ENCODE results near the gene TEX22. TPM values are rescaled to one million over a fixed set of nuclear protein-coding genes. Genes with fewer than 3 reads are reported as not detected.

The TEX22 gene
- total and polyA plus RNA-seq, 2 donors (not counting 1 experiment from before 2014, with no cell fraction given), result 0.05 to 0.33 TPM

GRCh38 chr14:105377555-105378182 is 20.7 kb upstream of the TEX22 start:
- no peak for DNase-seq (ENCODE audit: low read depth in 2 of 2)
- no peak overlapping the region for H3K4me2 ChIP-seq (ENCODE audit: extremely low read depth, insufficient read depth, low read length)

DNA sequence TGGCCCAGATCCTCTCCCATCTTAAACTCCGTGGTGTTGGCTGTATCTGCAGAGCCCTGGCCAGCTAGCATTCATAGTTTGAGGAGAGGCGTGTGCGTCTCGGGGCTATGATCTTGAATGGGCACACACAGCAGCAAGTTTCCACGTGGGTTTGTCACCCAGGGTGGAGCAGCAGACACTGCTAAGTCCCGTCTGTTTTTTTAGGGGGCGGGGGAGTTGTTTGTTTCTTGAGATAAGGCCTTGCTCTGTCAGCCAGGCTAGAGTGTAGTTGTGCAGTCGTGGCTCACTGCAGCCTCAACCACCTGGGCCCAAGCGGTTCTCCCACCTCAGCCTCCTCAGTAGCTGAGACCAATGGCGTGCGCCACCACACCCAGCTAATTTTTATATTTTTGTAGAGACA is 20.1 kb upstream of the TEX22 start:
- Histone ChIP-seq H3K36me3 (ENCODE audit: control insufficient read depth, insufficient read depth, low read length) (peaks cover 3% of the 10 kb centered on the region), H3K27ac (ENCODE audit: insufficient read depth, low read length) (no peak overlapping the region), H3K27me3 (ENCODE audit: control insufficient read depth, insufficient read depth, low read length) (no peaks in the 10 kb centered on the region), H3K4me3 (replicated peaks in 1 of 4; ENCODE audit: control extremely low read depth in 1 of 4, insufficient read depth in 1 of 4, low read depth in 3 of 4, low read length in 4 of 4) (no peak overlapping the region), H3K4me1 (ENCODE audit: control insufficient read depth, extremely low read depth, insufficient read depth, low read length) (no peaks in the 10 kb centered on the region), H2AFZ (ENCODE audit: low read length) (no peak overlapping the region), H3K4me2 (ENCODE audit: extremely low read depth, insufficient read depth, low read length) (no peak overlapping the region), H4K20me1 (ENCODE audit: control insufficient read depth, extremely low read depth, insufficient read depth, low read length) (no peaks in the 10 kb centered on the region), H3K79me2 (ENCODE audit: control insufficient read depth, insufficient read depth, low read length) (no peaks in the 10 kb centered on the region), H3K9ac (ENCODE audit: insufficient read depth, low read length) (no peak overlapping the region), H3K9me3 (ENCODE audit: control insufficient read depth, insufficient read depth, low read depth, low read length) (no peaks in the 10 kb centered on the region)
- DNase-seq (ENCODE audit: low read depth in 2 of 2), result no peak
- no peak for TF ChIP-seq EZH2 (IDR thresholded peaks at IDR 0.05; ENCODE audit: low read length, missing control alignments)
- TF ChIP-seq, protein P1, sequence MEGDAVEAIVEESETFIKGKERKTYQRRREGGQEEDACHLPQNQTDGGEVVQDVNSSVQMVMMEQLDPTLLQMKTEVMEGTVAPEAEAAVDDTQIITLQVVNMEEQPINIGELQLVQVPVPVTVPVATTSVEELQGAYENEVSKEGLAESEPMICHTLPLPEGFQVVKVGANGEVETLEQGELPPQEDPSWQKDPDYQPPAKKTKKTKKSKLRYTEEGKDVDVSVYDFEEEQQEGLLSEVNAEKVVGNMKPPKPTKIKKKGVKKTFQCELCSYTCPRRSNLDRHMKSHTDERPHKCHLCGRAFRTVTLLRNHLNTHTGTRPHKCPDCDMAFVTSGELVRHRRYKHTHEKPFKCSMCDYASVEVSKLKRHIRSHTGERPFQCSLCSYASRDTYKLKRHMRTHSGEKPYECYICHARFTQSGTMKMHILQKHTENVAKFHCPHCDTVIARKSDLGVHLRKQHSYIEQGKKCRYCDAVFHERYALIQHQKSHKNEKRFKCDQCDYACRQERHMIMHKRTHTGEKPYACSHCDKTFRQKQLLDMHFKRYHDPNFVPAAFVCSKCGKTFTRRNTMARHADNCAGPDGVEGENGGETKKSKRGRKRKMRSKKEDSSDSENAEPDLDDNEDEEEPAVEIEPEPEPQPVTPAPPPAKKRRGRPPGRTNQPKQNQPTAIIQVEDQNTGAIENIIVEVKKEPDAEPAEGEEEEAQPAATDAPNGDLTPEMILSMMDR (conservative IDR thresholded peaks at IDR 0.05 in 1 of 2, IDR thresholded peaks at IDR 0.05 in 1 of 2; ENCODE audit: low read depth in 1 of 2, low read length in 2 of 2), result no peak

More at GRCh38 chr14:105377555-105378182, 20.7 kb upstream of the TEX22 start:
- Histone ChIP-seq H3K4me1 (ENCODE audit: control insufficient read depth, extremely low read depth, insufficient read depth, low read length) (no peaks in the 10 kb centered on the region), H3K27me3 (ENCODE audit: control insufficient read depth, insufficient read depth, low read length) (no peaks in the 10 kb centered on the region), H3K27ac (ENCODE audit: insufficient read depth, low read length) (no peak overlapping the region), H3K4me3 (replicated peaks in 1 of 4; ENCODE audit: control extremely low read depth in 1 of 4, insufficient read depth in 1 of 4, low read depth in 3 of 4, low read length in 4 of 4) (no peak overlapping the region), H3K79me2 (ENCODE audit: control insufficient read depth, insufficient read depth, low read length) (no peaks in the 10 kb centered on the region), H3K9ac (ENCODE audit: insufficient read depth, low read length) (no peak overlapping the region), H3K36me3 (ENCODE audit: control insufficient read depth, insufficient read depth, low read length) (peaks cover 2% of the 10 kb centered on the region), H4K20me1 (ENCODE audit: control insufficient read depth, extremely low read depth, insufficient read depth, low read length) (no peaks in the 10 kb centered on the region), H2AFZ (ENCODE audit: low read length) (no peak overlapping the region), H3K9me3 (ENCODE audit: control insufficient read depth, insufficient read depth, low read depth, low read length) (no peaks in the 10 kb centered on the region)
- TF ChIP-seq EZH2 (IDR thresholded peaks at IDR 0.05; ENCODE audit: low read length, missing control alignments), result no peak
- TF ChIP-seq, protein P1 (conservative IDR thresholded peaks at IDR 0.05 in 1 of 2, IDR thresholded peaks at IDR 0.05 in 1 of 2; ENCODE audit: low read depth in 1 of 2, low read length in 2 of 2), result no peak

DNA sequence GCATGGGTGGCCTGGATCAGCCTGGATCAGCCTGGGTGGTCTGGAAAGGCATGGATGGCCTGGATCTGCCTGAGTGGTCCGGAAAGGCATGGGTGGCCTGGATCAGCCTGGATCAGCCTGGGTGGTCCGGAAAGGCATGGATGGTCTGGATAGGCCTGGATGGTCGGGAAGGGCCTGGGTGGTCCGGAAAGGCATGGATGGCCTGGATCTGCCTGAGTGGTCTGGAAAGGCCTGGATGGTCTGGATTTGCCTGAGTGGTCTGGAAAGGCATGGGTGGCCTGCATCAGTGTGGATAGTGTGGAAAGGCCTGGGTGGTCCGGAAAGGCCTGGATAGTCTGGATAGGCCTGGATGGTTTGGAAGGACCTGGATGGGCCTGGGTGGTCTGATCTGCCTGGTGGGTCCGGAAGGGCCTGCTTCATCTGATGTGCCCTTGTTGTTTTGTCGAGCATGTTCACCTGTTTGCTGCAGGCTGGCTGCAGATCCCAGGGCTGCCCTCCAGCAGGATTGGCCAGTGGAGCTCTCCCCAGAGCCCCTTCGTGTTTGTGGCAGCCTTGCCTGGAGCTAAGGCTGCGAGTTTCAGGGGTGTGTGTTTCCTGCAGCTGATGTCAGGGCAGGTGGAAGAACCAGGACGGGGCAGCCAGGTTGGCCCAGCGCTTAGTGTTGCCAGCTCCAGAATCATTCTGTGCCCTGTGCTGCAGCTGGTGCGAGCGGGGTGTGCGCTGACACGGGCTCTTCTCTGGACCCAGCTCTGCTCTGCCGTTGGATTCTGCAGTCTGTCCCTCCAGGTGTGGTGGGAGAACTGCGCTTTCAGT is 19.3 kb upstream of the TEX22 start:
- Histone ChIP-seq H3K4me3 (replicated peaks in 1 of 4; ENCODE audit: control extremely low read depth in 1 of 4, insufficient read depth in 1 of 4, low read depth in 3 of 4, low read length in 4 of 4) (no peak overlapping the region), H3K36me3 (ENCODE audit: control insufficient read depth, insufficient read depth, low read length) (peaks cover 3% of the 10 kb centered on the region), H3K79me2 (ENCODE audit: control insufficient read depth, insufficient read depth, low read length) (no peaks in the 10 kb centered on the region), H2AFZ (ENCODE audit: low read length) (no peak overlapping the region), H3K4me1 (ENCODE audit: control insufficient read depth, extremely low read depth, insufficient read depth, low read length) (no peaks in the 10 kb centered on the region), H3K27me3 (ENCODE audit: control insufficient read depth, insufficient read depth, low read length) (no peaks in the 10 kb centered on the region), H3K27ac (ENCODE audit: insufficient read depth, low read length) (no peak overlapping the region), H3K9me3 (ENCODE audit: control insufficient read depth, insufficient read depth, low read depth, low read length) (no peaks in the 10 kb centered on the region), H4K20me1 (ENCODE audit: control insufficient read depth, extremely low read depth, insufficient read depth, low read length) (no peaks in the 10 kb centered on the region), H3K4me2 (ENCODE audit: extremely low read depth, insufficient read depth, low read length) (no peak overlapping the region), H3K9ac (ENCODE audit: insufficient read depth, low read length) (no peak overlapping the region)
- TF ChIP-seq EZH2 (IDR thresholded peaks at IDR 0.05; ENCODE audit: low read length, missing control alignments), result no peak
- TF ChIP-seq, protein P1 (conservative IDR thresholded peaks at IDR 0.05 in 1 of 2, IDR thresholded peaks at IDR 0.05 in 1 of 2; ENCODE audit: low read depth in 1 of 2, low read length in 2 of 2), result no peak
- no peak for DNase-seq (ENCODE audit: low read depth in 2 of 2)

Measured in fibroblast of lung (primary cell).